Uterus (tissue), 2 donors: Measurements from ENCODE around the gene KCNMA1.

Experiments used
- POLR2A ChIP-seq, 2 donors: fragments of 450-650 bp; IDR thresholded peaks; one replicate each; pipeline ENCODE4 v1.6.1; 2016; ENCODE audit warnings: antibody characterized with exemption in 2 of 2, mild to moderate bottlenecking in 1 of 2, moderate library complexity in 1 of 2
- TF ChIP-seq, protein P1 (sequence below), 4 experiments: fragments of 200-600 bp in 2 of 4; fragments of 450-650 bp in 2 of 4; sonication (generic) in 2 of 4; IDR thresholded peaks; one replicate each; pipeline ENCODE4 v1.5.1; 2016 to 2019; ENCODE audit warnings: antibody characterized with exemption in 4 of 4, mild to moderate bottlenecking in 2 of 4, moderate library complexity in 1 of 4

DNA sequence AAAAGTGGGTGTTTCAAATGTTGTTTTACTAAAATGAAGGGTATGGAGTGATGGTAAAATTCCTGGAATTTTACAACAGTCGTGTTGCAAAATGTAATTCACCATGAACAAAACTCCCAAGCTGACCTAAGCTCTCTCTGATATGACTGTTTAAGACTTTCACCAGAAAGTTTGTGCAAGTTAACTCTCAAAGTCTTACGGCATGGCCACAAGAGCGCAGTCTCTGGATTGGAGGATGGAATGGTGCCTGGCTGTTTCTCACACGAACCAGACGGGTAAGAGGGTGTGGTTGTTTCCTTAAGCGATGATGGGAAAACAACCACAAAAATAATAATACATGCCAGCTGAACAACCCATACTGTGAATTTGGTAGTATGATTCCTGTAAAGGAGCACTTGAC lies 662.5 kb downstream of the KCNMA1 start:
- TF ChIP-seq, protein P1, sequence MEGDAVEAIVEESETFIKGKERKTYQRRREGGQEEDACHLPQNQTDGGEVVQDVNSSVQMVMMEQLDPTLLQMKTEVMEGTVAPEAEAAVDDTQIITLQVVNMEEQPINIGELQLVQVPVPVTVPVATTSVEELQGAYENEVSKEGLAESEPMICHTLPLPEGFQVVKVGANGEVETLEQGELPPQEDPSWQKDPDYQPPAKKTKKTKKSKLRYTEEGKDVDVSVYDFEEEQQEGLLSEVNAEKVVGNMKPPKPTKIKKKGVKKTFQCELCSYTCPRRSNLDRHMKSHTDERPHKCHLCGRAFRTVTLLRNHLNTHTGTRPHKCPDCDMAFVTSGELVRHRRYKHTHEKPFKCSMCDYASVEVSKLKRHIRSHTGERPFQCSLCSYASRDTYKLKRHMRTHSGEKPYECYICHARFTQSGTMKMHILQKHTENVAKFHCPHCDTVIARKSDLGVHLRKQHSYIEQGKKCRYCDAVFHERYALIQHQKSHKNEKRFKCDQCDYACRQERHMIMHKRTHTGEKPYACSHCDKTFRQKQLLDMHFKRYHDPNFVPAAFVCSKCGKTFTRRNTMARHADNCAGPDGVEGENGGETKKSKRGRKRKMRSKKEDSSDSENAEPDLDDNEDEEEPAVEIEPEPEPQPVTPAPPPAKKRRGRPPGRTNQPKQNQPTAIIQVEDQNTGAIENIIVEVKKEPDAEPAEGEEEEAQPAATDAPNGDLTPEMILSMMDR (IDR thresholded peaks at IDR 0.05) = no peak
- TF ChIP-seq POLR2A (IDR thresholded peaks at IDR 0.05) = no peak
